Pancreas (tissue), 10 donors: ENCODE results near the gene ITPR3. TPM values are rescaled to one million over a fixed set of nuclear protein-coding genes. Genes with fewer than 3 reads are reported as not detected.

Source experiments
- ATAC-seq, 4 donors: fragments of 200-7000 bp; cut with Tn5 transposase; one replicate each; pipeline versions ENCODE4 v1.8.0 to v1.9.1; 2020; ENCODE audit warnings: mild to moderate bottlenecking in 4 of 4, moderate library complexity in 4 of 4
- DNase-seq, 6 donors: peaks; one replicate each; pipeline ENCODE4 v3.0.0-alpha.2; 2020
- FAIRE-seq: peaks from 2 replicates; lab custom pipeline; 2012; peaks lifted over from hg19 to GRCh38; lab: Jason Lieb, UNC
- H3K27ac ChIP-seq, 4 donors: fragments of 200-600 bp; sonication (generic); 1 replicate in 3 of 4; 2 replicates in 1 of 4; pipeline versions ENCODE4 v1.5.0 to v1.8.0; 2020
- H3K27me3 ChIP-seq, 4 donors: fragments of 200-600 bp; one replicate each; pipeline ENCODE4 v1.8.0; 2021
- H3K36me3 ChIP-seq, 3 donors: fragments of 200-600 bp; sonication (generic) in 1 of 3; one replicate each; pipeline versions ENCODE4 v1.5.0 to v1.8.0; 2020 to 2021
- H3K4me1 ChIP-seq, 3 donors: fragments of 200-600 bp; one replicate each; pipeline ENCODE4 v1.8.0; 2021
- H3K4me3 ChIP-seq, 4 donors: fragments of 200-600 bp; sonication (generic) in 2 of 4; one replicate each; pipeline versions ENCODE4 v1.5.0 to v1.8.0; 2020 to 2021
- H3K9me3 ChIP-seq, 4 donors: fragments of 200-600 bp; one replicate each; pipeline ENCODE4 v1.8.0; 2021
- CTCF ChIP-seq, 4 donors: fragments of 200-600 bp; sonication (generic) in 3 of 4; IDR thresholded peaks; one replicate each; pipeline versions ENCODE4 v1.5.0 to v1.8.0; 2021; ENCODE audit warnings: antibody characterized with exemption in 4 of 4
- WGBS, 2 donors: extraction: QIAGEN DNeasy Blood & Tissue Kit; methylation state at CpG; one replicate each; pipeline ENCODE4 v1.1.7; 2013; 5-methylcytosine and 5-hydroxymethylcytosine counted together
- intact Hi-C, 3 donors: fragments of 100-400 bp; cut with DNase I; formaldehyde crosslinking; loops; one replicate each; pipeline versions ENCODE4 v1.11.1 to v1.14.2; 2022
- polyA plus RNA-seq, 2 donors: library from polyadenylated mRNA; stranded (reverse); fragments of 200-250 nt; gene quantifications; one replicate each; pipeline ENCODE4 v1.2.3, GENCODE V29; 2013
- total RNA-seq, 6 donors: library from RNA; stranded (reverse); fragmentation: NEBNext Ultra II Directional in 4 of 6; extraction: Animal tissue kit (Norgen Biotek cat#: 25700) in 4 of 6; gene quantifications; one replicate each; pipeline versions ENCODE4 v1.2.1 to v1.2.4, GENCODE V29; 2021 to 2023
- donor health status: healthy with polysubstance abuse.
- donor health status: DM: no; HTN: no; CAD: no; lungs with moderate emphysema.
- donor health status: DM: no; HTN: no; CAD: no.
- donor health status: control.
- donor health status: control.
- donor health status: Bipolar disorder and iron deficiency.
- donor health status: DM: yes; HTN: yes; CAD: no.
- donor health status: DM: no; HTN: no; CAD: no.
- donor health status: DM: no; HTN: no; CAD: no.
- donor health status: DM: yes; HTN: yes; CAD: no.

ITPR3 gene
- total and polyA plus RNA-seq, 8 donors: 9.1 to 20.3 (median 12.9) TPM

- Histone ChIP-seq H3K4me1 (peaks cover 26 to 43% (median 26%) of the 10 kb centered on the region in 3 donors), H3K9me3 (no peaks in the 10 kb centered on the region), H3K36me3 (no peaks in the 10 kb centered on the region), H3K27me3 (no peaks in the 10 kb centered on the region), H3K27ac (peak overlapping the region in 3 of 4 donors; percentile 67 to 79 (median 75)), H3K4me3 (no peak overlapping the region)
- TF ChIP-seq CTCF (IDR thresholded peaks at IDR 0.05): no peak
- DNase-seq: peak in 1 of 6 donors; percentile 49
- 95 to 96% methylated on average over 15 of the region's 15 CpGs for WGBS, 2 donors
- intact Hi-C loops: no loop called here
- ATAC-seq: no peak
- no peak for FAIRE-seq
These were observed 105.6 kb downstream of the ITPR3 start for GRCh38 chr6:33726696-33727095.

- FAIRE-seq: no peak
- no peak for TF ChIP-seq CTCF (IDR thresholded peaks at IDR 0.05)
- DNase-seq: peak in 1 of 6 donors; percentile 49
- intact Hi-C loops: no loop called here
- no peaks in the 10 kb centered on the region for H3K9me3 ChIP-seq
- H3K4me1 ChIP-seq: peaks cover 26 to 43% (median 28%) of the 10 kb centered on the region in 3 donors
- H3K4me3 ChIP-seq: no peak overlapping the region
- no peaks in the 10 kb centered on the region for H3K27me3 ChIP-seq
- ATAC-seq: peak in 1 of 4 donors; percentile 7
- 51 to 61% methylated on average over 7 of the region's 7 CpGs for WGBS, 2 donors
- no peaks in the 10 kb centered on the region for H3K36me3 ChIP-seq
- H3K27ac ChIP-seq: peak overlapping the region; percentile 13 to 79 (median 71)
These were observed 106.0 kb downstream of the ITPR3 start for GRCh38 chr6:33727126-33727525.

GRCh38 chr6:33727932-33728331, 106.8 kb downstream of the ITPR3 start:
- peaks cover 25 to 46% (median 36%) of the 10 kb centered on the region in 3 donors for H3K4me1 ChIP-seq
- H3K27ac ChIP-seq: peak overlapping the region; percentile 13 to 79 (median 71)
- DNase-seq (peak; percentile 80 to 94 (median 87)), ATAC-seq (peak; percentile 85 to 90 (median 86)), FAIRE-seq (no peak)
- WGBS, 2 donors: 22 to 35% methylated on average over 11 of the region's 11 CpGs
- H3K4me3 ChIP-seq: no peak overlapping the region
- H3K27me3 ChIP-seq: no peaks in the 10 kb centered on the region
- H3K36me3 ChIP-seq: no peaks in the 10 kb centered on the region
- H3K9me3 ChIP-seq: no peaks in the 10 kb centered on the region
- intact Hi-C loops: no loop called here
- no peak for TF ChIP-seq CTCF (IDR thresholded peaks at IDR 0.05)

- Histone ChIP-seq H3K4me3 (no peak overlapping the region), H3K36me3 (no peaks in the 10 kb centered on the region), H3K4me1 (peaks cover 20 to 41% (median 38%) of the 10 kb centered on the region in 3 donors), H3K9me3 (no peaks in the 10 kb centered on the region), H3K27me3 (no peaks in the 10 kb centered on the region), H3K27ac (peak overlapping the region; percentile 13 to 79 (median 71))
- no peak for TF ChIP-seq CTCF (IDR thresholded peaks at IDR 0.05)
- DNase-seq (peak in 4 of 6 donors; percentile 51 to 60 (median 59)), ATAC-seq (peak; percentile 53 to 77 (median 60)), FAIRE-seq (no peak)
- 57 to 60% methylated on average over 11 of the region's 11 CpGs for WGBS, 2 donors
- intact Hi-C loops: no loop called here
These were observed 107.3 kb downstream of the ITPR3 start for GRCh38 chr6:33728438-33728837.

GRCh38 chr6:33729059-33729458, 107.9 kb downstream of the ITPR3 start:
- no peaks in the 10 kb centered on the region for H3K36me3 ChIP-seq
- peaks cover 20 to 38% (median 34%) of the 10 kb centered on the region in 3 donors for H3K4me1 ChIP-seq
- H3K27me3 ChIP-seq: no peaks in the 10 kb centered on the region
- DNase-seq (no peak), ATAC-seq (no peak), FAIRE-seq (no peak)
- 95% methylated on average over 6 of the region's 6 CpGs for WGBS, 2 donors
- H3K9me3 ChIP-seq: no peaks in the 10 kb centered on the region
- H3K4me3 ChIP-seq: no peak overlapping the region
- H3K27ac ChIP-seq: peak overlapping the region in 1 of 4 donors; percentile 79
- intact Hi-C loops: no loop called here
- TF ChIP-seq CTCF (IDR thresholded peaks at IDR 0.05): no peak
